ENCODE measurements around the gene USP21.

USP21 gene

DNA sequence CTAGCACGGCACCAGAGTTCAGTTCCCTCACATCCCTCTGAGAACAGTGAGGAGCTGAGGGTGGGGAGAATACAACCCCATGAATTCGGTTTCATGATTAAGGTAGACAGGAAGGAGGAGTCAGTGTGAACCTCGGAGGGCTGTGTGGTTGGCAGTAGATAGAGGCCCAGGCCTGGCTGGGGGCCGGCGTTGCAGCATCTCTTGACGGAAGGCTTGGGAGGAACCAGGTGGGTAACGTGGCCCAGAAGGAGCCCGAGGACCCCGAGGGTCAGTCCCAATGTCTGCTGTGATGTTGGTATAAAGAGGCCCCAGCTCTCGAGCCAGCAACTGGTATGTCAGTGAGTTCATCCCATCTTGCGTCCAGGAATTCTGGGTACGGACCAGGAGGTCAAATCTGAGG lies 12.4 kb downstream of the USP21 start:
- no peak for DNase-seq

DNA sequence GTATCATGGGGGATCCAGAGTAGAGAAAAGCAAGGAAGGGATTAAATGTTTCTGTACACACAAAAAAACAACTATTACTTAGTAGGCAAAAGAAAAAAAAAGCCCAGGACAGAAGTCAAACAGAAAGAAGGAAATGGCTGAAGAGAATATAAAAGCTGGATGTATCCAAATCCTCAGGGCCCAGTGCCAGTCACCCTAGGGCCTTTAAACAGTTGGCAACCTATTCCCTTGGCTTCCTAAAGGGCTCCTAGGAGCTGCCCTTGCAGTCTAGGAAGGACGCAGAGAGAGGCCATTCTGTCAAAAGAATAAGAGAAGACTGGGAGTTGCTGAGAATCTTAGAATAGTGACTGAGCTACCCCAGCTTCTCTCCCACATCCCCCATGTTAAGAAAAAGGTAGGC lies 13.0 kb downstream of the USP21 start:
- no peak for DNase-seq

DNA sequence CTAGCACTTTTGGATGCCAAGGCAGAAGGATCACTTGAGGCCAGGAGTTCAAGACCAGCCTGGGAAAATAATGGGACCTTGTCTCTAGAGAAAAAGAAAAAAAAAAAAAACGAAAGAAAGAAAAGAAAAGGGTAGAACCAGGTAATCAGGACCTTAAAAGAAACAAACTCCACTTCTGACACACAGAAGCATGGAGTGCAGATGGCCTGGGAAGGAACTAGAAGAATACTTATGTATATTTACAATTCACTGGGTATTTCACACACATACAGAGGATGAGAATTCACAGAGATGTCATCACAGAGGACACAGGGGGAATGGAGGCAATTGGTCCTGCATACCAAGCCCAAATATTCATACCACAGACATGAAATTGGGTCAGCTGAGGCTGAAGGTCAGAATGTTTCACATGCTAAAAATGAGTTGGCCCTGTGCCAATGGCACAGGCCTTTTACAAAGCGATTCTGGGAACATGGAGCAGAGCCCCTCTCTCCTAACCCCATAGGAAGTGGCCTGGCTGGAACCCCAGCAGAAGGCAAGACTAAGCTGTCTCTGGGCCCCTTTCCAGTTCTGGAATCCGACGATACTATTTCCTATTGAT lies 13.6 kb downstream of the USP21 start:
- DNase-seq = no peak

DNA sequence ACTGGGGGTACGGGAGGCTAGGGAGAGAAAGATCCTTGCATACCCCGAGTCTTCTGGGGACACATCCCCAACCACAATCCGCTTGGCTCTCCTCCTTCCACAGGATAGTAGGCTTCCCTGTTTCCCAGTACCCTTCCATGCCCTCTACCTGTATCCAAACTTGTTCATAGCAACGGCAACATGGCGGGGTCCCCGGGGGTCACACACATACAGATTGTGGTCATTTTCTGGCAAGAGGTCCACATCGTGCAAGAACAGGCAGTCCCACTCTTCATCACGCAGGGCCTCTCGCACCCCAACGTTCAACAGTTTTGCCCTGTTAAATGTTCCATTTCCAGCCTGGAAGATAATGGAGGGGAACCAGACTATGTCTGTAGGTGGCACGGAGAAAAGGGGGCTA lies 14.4 kb downstream of the USP21 start:
- DNase-seq = no peak

DNA sequence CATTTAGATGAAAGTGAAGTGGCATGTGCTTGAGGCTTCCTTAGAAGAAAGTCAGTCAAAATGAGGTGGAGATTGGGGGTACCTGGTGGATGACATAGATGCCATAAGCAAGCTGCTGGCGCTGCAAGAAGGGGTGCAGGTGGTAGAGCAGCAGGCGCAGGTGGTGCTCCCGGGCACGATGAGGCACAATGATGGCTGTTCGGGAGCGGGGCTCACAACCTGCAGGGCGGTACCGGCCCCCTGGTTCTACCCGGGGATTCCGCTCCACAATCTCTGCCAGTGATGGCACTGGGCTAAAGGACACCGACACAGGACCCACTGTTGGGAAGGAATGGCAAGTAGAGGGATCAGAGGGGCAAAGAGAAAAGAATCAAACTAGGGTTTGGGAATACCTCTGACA lies 15.6 kb downstream of the USP21 start:
- no peak for DNase-seq

DNA sequence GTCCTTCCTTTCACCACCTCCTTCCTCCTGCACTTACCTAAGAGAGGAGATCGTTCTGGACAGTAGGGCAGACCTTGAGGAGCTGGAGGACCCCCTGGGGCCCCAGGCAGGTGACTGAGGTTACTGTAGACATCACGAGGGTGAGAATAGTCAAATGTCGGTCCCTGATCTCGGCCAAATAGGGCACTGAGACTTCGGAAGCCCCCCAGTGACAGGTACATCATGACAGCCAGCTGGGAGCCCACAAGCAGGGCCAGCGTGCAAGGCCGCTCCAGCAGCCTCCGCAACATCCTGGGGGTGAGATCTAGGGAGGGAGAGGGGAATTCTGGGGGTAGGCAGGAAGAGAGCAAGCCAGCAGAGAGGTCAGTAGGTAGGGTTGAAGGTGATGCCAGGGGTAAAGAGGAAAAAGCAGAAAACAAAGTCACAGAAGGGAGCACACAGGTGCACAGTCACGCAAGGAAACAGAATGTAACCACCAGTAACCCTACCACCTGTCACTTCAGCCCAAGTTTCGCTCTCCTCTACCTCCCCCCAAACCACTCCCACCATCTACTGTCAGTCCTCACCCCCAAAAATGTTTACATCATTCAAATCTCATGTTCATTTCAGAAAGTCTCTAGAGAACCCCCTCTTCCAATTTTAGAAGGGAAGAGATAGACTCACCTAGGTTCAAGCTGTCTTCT lies 16.6 kb downstream of the USP21 start:
- no peak for DNase-seq

DNA sequence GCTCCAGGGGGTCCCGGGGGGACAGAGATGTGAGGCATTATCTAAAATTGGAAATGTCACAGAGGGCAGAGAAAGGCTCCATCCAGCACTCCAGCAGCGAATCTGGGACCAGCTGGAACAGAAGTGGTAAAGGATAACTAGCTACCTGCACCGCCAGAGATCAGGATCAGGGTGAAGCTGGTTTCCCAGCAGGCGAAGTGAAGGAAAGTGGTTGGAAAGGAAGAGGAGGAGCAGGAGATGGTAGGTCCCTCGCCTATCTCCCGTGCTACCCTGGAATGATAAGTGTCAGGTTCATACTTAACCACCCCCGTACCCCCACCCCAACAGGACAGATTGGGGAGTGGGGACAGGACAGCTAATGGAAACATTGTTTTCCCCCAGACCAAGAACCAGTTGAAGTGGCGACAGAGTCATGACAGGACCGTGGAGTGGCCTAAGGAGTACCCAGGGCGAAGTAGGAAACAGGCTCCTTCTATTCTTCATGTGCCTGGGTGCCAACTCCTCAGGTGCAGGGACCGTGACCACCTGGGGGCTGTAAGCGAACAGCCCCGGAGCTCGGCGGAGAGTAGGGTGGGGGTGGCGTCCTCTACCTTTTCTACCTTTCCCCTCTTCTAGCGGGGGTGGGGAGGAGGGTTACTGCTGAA lies 17.3 kb downstream of the USP21 start:
- DNase-seq = no peak

DNA sequence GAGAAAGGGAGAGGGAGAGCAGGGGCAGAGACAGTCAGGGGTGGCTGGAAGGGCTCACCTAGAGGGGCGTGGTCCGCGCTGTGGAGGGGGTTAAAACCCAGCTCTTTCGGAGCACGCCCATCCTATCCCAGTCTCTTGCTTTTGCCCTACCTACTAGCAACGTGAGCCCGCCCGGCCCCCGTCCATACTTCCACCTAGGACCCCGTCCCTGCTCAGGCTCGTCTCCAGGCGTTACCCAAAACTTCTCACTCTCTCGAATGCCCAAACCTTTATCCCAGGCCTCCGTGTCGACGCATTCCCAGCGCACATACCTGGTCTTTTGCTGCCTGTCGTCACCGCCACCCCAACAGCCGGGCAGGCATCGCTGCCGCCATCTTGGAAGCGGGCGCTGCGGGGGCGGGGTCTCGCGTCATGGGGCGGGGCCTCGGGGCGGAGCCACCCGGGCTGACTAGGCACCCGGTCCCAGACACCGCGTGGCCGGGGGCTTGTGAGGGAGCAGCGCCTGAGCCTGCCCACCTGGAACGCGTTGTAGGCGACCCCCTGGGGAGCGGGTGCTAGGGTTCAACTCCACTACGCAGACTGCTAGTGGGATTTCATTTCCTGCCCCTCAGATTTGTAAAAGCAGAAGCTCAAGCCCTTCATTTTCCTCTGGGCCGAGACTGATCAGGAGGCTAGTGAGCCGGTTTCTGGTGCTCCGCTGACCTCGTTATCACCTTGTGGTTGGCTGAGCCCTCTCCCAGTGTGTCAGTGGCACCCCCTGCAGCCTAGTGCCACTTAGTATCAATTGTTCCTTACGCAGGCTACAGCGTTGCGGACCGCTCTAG lies 18.0 kb downstream of the USP21 start, which contains the start of gene B4GALT3:
Gene B4GALT3 (minus strand): TSS at position 396 of the 824 bp plus-strand sequence. CDS start 1,447 bp downstream, outside the sequence.
- peak; percentile 88 for DNase-seq

DNA sequence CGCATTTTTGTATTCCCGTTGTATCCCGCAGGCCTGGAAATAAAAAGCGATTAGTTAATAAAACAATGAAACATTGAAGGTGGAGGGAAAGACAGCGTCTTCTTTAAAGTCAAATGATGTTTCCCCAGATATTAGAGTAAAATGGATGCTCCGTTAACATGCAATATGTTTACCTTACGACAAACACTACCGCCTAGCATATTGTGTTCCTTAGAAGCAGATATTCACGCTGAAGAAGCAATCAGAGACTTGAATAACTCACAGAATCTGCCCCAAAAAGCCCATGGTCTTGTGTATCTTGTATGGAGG lies 18.6 kb downstream of the USP21 start:
- no peak for DNase-seq

DNA sequence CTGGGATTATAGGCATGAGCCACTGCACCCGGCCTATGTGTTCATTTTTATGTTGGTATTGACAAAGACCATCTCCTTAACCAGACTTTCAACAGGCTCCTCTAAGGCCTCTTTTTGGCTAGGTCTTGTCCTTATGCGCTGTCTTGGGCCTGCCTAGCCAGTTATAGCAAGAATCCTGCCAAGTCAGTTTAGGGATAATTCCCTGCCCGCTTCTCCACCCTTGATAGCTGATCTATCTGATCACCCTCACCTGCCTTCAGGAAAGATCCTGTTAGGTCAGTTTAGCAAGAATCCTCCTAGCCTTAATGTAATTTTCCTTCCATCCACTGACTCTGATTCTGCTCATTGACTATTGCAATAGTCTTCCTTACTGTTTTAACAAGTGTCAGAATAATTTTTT lies 20.4 kb downstream of the USP21 start:
- DNase-seq = no peak

DNA sequence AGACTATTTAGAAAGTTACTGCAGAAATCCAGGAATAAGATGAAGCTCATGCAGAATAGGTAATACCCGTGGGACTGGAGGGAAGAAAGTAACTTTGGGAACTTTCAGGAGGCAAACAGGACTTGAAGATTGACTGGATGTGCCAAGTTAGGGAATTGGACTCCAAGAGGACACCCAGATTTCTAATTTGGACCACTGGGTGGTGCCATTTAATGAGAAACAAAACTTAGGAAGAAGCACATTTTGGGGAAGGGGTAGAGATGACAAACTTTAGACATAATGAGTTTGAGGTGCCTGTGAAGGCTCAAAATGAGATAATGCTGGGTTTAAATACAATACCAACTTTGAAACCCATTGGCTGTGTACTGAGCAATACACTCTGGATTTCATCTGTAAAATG lies 21.3 kb downstream of the USP21 start:
- no peak for DNase-seq

DNA sequence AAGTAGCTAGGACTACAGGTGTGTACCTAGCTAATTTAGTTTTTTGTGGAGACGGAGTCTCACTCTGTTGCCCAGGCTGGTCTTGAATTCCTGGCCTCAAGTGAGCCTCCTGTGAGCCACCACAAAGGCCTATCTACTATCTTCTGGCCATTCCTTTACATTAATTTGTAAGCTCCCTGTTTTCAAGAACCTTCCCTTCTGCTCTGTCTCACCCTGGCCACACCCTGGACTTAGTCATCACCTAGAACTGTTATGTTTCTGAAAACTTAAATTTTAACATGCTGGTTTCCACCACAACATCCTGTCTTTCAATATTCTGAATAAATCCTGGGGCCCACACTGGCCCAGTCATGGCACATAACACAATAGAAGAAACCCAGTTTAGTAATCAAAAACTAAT lies 22.9 kb downstream of the USP21 start:
- DNase-seq = peak; percentile 62

DNA sequence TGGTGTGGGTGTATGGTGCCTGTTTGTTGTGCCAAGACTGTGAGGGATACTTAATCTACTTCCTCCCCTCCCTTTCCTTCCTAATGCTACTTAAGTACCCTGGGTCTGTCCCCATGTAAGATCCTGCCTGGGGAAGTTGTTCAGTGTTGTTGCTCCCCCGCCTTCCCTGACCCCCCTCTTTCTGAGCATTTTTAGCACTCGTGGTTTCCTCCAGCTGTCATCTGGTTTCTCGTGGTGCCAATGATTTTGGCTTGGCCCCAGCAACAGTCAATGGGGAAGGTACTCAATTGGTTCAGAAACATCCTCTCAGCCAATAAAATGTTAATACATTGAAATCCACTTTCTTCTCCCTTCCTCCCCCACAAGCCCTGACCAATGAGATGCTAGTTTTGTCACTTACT lies 26.0 kb downstream of the USP21 start:
- DNase-seq = peak; percentile 85

DNA sequence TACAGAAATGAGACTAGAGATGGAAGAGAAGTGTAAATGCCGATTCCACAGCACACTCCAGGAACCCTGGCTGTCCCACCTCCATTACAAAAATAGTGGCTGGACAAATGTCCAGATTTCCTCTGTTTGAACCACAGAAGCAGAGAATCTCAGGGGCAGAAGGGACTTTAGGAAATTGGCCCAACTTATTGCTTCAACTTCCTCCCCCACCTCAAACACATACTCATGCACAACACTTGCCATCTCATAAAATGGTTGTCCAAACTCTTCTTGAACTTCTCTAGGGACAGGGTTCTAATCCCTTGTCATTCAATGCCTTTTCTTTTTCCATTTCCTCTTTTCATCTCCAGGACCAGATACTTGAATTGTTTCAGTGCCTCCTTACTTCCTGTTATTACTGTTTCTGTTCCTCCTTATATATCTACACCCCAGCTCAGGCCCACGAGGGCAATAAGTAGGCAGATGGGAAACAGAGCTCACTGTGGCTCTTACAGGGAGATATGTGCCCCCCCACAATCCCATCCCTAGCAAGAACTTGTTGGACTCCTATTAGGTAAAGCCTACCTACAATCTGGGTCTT lies 26.5 kb downstream of the USP21 start:
- peak; percentile 43 for DNase-seq

DNA sequence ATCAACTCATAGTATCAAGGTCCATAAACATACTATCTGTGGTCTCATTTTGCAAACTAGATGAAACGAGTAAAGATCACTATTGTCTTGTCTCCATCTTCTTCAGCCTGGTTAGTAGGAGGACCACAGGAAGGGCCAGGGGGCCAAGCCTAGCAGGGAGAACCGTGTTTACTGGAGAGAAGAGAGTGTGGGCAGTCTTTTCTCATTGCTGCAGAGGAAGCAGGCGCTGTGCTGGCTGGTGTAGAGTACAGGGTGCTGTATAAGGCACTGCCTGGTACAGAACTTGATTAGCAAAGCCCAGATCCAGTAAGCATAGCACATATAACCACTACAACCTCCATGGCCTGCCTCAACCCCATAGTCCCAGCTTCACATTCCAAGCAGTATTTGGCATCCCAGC lies 28.0 kb downstream of the USP21 start:
- no peak for DNase-seq

DNA sequence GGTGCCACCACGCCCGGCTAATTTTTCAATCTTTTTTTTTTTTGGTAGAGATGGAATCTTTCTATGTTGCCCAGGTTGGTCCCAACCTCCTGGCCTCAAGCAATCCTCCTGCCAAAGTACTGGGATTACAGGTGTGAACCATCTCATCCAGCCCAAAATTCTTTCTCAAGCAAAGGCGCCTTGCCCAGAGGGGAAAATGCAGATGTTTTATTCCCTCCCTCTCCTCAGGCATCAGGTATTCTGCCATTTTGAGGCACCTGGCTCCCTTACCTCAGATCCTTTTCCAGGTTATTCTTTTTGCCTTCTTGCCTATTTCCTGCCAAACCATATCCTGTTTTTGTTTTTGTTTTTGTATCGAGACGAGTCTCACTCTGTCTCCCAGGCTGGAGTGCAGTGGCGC lies 29.1 kb downstream of the USP21 start:
- no peak for DNase-seq

DNA sequence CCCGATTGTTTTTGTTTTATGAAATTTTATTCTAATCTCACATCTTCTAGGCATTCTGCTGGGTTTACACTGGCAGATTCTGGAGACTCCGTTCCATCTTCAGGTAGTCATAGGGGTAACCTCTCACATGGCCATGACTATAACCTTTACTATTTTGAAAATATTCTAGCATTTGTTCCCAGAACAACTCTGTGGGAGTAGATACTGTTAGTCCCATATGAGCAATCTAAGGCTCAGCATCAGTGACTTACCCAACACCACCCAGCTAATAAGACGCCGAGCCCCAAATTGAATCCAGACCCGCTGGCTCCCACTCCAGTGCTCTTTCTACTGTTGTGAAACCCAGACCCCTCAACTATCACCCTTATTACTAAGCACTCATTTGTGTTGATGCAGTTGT lies 29.7 kb downstream of the USP21 start:
- no peak for DNase-seq

DNA sequence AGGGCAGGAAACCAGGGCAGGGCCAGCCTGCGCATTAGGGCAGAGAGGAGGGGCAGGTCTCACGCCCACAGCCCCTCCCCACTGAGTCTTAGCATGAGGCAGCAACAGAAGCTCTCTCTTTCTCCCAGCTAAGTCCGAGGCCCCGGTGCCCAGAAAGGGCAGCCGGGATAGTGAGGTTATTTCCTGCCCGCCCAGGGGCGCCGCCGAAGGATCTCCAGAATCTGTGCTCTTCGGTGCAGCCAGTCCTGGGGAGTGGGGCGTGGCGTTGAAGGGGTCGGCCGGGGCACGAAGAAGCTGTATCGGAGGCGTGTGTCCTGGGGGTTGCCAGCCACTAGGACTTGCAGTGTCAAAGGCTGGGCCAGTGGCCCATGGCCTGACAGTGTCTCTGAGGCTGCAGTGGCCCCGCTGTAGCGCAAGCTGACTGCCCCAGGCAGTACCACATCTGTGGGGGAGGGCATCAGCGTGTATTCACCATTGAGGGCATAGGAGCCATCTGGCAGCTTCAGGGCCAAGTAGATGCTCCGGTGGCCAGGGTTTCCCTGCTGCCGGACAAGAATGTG lies 31.7 kb downstream of the USP21 start:
- no peak for DNase-seq

DNA sequence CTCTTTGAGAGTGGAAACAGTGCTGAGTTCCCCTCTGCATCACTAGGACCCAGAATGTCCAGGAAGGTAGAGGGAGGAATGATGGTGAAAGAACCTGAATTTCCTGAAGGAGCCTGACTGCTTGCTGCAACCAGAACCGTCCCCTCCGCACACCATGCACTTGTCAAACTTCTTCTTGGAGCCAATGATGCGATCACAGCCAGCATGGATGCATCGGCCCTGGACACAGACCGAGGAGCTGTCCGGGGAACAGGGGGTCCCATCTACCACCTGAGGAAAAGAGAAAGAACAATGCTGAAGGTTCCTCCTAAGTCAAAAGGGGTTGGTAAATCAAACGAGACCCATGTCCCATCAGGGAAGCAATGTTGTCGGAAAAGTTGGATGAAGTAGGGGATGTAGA lies 32.7 kb downstream of the USP21 start:
- DNase-seq = no peak

DNA sequence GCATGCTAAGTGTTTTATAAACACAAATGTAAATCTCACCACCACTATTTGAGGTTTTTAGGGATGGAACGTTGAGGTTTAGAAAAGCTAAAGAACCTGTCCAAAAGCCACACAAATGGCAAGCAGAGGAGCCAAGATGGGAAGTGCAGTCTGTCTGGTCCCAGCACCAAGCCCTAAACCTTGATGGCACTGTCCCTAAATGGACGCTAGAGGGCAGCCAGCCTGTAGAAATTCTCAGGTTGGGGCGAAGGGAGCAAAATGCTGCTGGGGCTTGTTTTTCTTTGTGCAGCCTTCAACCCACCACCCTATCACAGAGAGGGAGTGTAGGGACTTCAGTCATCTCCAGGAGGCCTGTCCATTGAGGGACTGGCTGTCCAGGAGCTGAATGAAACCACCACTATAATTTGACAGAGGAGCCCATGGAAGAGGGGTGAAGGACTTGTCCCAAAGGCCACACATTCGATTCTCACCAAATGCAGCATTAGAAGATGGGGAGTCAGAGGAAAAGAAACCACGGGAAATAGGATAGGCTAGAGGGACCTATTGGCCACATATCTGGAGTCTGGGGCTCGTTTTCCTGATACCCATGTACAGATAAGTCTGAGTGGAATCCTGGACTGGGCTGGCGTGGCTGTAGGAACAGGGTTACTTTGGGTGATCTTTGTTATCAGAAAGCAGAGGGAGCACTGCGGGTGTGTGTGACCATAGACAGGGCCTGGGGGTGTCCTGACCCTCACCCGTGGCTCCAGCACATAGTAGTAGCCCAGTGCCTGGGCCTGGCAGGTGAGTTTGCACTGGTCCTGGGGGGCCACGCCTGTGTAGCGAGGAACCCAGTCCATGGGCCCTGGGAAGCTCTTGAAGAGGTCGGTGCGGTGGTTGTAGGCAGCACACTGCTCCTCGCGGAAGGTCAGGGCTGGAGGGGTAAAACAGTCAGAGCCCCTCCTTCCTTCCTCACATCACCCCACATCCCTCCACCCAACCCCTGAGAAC lies 33.5 kb downstream of the USP21 start:
- DNase-seq = peak; percentile 73

DNA sequence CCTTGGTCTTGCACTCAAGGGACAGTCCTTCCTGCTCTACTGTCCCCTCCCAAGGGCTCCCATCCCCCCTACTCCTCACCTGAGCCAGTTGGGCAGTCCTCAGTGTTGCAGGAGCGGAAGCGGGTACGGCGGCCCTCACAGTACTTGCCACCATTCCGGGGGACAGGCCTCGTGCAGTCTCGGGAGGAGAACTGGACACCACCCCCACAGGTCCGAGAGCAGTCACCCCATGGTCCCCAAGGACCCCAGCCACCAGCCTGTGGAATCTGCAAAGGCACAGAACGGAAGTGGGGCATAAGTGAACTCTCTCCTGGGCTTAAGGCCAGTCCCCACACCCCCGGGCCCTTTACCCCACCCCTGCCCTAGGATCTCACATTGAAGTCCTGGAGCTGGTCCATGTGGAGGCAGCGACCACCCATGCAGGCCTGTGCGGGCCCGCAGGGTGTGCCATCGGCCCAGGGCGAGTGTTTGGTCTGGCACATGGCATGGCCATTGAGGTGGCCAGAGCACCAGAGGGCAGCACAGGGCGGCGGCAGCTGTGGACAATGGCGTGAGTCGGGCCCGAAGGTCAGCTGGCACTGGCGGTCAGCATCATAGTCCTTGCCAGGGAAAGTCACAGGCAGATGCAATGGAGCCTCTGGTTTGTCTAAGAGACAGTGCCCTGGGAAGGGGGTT lies 34.4 kb downstream of the USP21 start:
- no peak for DNase-seq
